Measurements from ENCODE around the gene LCE3B.
"Not testable (repeated sequence)": the region's sequence is repeated elsewhere in the genome, so short reads cannot be mapped to it uniquely, and the experiment has no call there.

Gene LCE3B, protein sequence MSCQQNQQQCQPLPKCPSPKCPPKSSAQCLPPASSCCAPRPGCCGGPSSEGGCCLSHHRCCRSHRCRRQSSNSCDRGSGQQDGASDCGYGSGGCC

DNA sequence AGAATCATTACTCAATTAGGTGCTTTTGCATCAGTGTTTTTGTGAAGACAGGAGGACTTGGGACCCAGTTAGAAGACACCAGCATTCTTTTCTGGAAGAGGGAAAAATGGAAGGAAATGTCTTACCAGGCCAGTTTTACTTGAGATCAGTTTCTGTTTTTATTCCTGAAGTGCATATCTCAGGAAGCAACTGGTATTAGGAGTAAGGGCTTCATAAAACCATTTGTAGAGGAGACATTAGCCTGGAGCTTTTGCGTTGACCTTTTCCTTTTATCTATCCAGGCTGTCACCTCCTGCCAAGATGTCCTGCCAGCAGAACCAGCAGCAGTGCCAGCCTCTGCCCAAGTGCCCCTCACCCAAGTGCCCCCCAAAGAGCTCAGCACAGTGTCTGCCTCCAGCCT lies at the start of gene LCE3B:
LCE3B (plus strand) TSS at position 301 of the 400 bp plus-strand sequence; CDS start at position 301, 0 bp downstream.
- Mint-ChIP-seq H3K27ac (no peak within 1 kb of the TSS), H3K4me3 (no peak within 1 kb of the TSS), H3K36me3 (ENCODE audit: low read depth) (no peaks in the 10 kb centered on the region), H3K27me3 (no peaks in the 10 kb centered on the region), H3K9me3 (peaks cover 14% of the 10 kb centered on the region), H3K4me1 (ENCODE audit: low read depth) (no peaks in the 10 kb centered on the region)
- intact Hi-C loops (cut with micrococcal nuclease) = no loop called here

DNA sequence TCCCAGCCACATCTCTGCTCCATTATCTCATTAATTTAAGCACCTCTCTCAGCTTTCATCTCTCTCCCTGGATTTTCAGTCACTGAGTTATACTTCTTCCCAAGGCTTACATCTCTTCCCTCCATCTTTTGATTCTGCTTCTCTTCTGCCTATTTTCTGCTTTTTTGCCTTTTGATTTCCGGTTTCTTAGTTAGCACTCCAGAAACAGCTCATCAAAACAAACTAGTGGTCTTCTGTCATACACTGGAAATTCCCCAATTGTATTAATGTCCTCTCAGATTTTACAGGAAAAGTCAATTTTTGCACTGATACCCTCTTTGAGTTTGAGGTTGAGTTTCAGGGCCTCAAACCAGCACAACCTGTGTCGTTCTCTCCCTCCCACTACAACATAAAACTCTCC lies 48.5 kb upstream of the LCE3B start:
- intact Hi-C loops (cut with micrococcal nuclease) = no loop called here
- H3K27me3 Mint-ChIP-seq = peaks cover 4% of the 10 kb centered on the region
- H3K4me1 Mint-ChIP-seq (ENCODE audit: low read depth) = no peaks in the 10 kb centered on the region
- no peak overlapping the region for H3K27ac Mint-ChIP-seq
- peaks cover 13% of the 10 kb centered on the region for H3K9me3 Mint-ChIP-seq
- no peaks in the 10 kb centered on the region for H3K36me3 Mint-ChIP-seq (ENCODE audit: low read depth)
- H3K4me3 Mint-ChIP-seq = no peak overlapping the region

DNA sequence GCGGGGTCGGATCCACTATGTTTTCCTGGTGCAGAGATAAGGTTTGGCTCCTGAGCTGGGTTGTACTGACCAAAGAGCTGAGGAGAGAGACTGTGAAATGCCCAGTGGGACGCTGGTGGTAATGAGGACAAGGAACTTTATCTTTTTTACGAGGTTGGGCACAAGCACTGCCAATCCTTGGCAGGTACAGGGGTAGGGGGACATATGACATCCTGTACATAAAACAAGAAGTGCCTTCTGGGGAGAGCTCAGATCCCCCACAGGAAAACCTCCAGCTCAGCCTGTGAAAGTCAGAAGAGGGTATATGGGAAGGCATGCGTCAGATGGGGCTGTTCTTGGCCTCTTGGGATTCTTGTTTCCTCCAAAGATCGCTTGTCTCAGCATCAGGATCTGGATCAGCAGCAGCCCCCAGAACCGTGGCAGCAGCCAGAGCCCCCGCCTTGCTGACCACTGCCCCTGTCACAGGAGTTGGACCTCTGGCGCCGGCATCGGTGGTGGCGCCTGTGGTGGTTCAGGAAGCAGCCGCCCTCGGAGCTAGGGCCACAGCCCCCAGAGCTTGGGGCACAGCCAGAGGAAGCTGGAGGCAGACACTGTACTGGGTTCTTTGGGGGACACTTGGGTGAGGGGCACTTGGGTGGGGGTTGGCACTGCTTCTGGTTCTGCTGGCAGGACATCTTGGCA lies 47.9 kb upstream of the LCE3B start:
- Mint-ChIP-seq H3K9me3 (peaks cover 13% of the 10 kb centered on the region), H3K36me3 (ENCODE audit: low read depth) (no peaks in the 10 kb centered on the region), H3K4me3 (no peak overlapping the region), H3K27ac (no peak overlapping the region), H3K27me3 (peaks cover 4% of the 10 kb centered on the region), H3K4me1 (ENCODE audit: low read depth) (no peaks in the 10 kb centered on the region)
- intact Hi-C loops (cut with micrococcal nuclease) = no loop called here

DNA sequence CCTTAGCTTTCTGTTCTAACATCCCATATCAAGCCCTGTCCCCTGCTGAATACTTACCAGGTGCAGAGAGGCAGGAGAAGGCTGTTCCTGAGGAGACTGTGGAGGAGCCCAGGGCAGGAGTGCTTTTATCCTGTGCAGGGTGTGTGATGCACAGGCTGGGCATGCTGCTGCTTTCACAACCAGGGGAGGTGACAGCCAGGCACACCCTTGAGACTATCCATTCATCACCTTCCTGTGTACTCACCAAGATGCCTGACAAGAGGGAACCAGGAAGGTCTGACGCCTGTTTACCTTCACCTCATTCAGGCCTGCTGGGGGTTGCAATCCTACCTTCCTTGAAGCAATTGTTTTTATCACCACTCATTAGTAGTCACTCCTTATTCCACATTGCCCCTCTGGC lies 46.9 kb upstream of the LCE3B start, which contains the start of gene LCE3E:
LCE3E (minus strand) TSS at position 100 of the 400 bp plus-strand sequence. CDS start 572 bp downstream, outside the sequence.
- Mint-ChIP-seq H3K4me1 (ENCODE audit: low read depth) (no peaks in the 10 kb centered on the region), H3K4me3 (no peak within 1 kb of the TSS), H3K36me3 (ENCODE audit: low read depth) (no peaks in the 10 kb centered on the region), H3K27me3 (peaks cover 4% of the 10 kb centered on the region), H3K9me3 (peaks cover 13% of the 10 kb centered on the region), H3K27ac (no peak within 1 kb of the TSS)
- intact Hi-C loops (cut with micrococcal nuclease) = no loop called here

DNA sequence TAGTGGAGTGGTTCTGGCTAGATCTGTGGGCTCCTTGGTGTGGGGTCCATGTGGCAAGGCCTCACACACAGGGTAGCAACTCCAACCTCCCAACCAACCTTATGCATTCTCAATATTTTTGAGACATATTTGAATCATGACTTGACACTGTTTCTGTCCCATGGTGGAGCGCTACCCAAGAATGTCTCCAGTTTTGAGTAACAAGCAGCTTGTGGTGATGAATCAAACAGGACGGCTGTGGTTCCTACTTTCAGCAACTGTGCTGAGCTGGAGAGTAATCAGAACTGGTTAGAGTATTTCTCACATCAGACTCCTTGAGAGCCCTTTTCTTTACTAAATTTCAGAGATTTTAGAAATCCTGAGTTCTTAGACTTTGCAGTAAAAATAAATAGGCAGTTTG lies 36.4 kb upstream of the LCE3B start:
- Mint-ChIP-seq H3K36me3 (ENCODE audit: low read depth) (no peaks in the 10 kb centered on the region), H3K27ac (no peak overlapping the region), H3K4me3 (no peak overlapping the region), H3K9me3 (no peaks in the 10 kb centered on the region), H3K4me1 (ENCODE audit: low read depth) (no peaks in the 10 kb centered on the region), H3K27me3 (peaks cover 16% of the 10 kb centered on the region)
- intact Hi-C loops (cut with micrococcal nuclease) = no loop called here

DNA sequence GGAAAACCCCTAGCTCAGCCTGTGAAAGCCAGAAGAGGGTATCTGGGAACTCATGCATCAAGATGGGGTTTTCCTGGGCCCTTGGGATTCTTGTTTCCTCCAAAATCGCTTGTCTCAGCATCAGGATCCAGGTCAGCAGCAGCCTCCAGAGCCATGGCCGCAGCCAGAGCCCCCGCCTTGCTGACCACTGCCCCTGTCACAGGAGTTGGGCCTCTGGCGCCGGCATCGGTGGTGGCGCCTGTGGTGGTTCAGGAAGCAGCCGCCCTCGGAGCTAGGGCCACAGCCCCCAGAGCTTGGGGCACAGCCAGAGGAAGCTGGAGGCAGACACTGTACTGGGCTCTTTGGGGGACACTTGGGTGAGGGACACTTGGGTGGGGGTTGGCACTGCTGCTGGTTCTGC lies 34.1 kb upstream of the LCE3B start:
- H3K27me3 Mint-ChIP-seq; intact Hi-C loops (cut with micrococcal nuclease); H3K36me3 Mint-ChIP-seq (ENCODE audit: low read depth); H3K4me1 Mint-ChIP-seq (ENCODE audit: low read depth); H3K4me3 Mint-ChIP-seq; H3K9me3 Mint-ChIP-seq; H3K27ac Mint-ChIP-seq: not testable (repeated sequence)

DNA sequence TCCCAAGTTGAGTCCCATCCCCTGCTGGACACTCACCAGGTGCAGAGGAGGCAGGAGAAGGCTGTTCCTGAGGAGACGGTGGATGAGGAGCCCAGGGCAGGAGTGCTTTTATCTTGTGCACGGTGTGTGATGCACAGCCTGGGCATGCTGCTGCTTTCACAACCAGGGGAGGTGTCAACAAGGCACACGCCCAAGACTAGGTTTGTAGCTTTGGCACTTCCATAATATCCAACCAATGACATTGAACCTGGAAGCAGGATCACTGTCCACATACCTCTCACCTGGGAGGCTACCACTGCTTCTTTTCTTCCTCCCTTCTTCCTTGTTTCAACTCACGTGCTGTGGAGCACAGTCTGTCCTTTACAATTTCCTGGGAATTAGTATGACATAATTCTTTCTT lies 33.2 kb upstream of the LCE3B start, which contains the start of gene LCE3D:
LCE3D (minus strand) TSS at position 84 of the 400 bp plus-strand sequence. CDS start 580 bp downstream, outside the sequence.
- Mint-ChIP-seq H3K9me3 (no peaks in the 10 kb centered on the region), H3K4me1 (ENCODE audit: low read depth) (no peaks in the 10 kb centered on the region), H3K27me3 (peaks cover 6% of the 10 kb centered on the region), H3K4me3 (no peak within 1 kb of the TSS), H3K36me3 (ENCODE audit: low read depth) (no peaks in the 10 kb centered on the region), H3K27ac (no peak within 1 kb of the TSS)
- intact Hi-C loops (cut with micrococcal nuclease) = no loop called here

DNA sequence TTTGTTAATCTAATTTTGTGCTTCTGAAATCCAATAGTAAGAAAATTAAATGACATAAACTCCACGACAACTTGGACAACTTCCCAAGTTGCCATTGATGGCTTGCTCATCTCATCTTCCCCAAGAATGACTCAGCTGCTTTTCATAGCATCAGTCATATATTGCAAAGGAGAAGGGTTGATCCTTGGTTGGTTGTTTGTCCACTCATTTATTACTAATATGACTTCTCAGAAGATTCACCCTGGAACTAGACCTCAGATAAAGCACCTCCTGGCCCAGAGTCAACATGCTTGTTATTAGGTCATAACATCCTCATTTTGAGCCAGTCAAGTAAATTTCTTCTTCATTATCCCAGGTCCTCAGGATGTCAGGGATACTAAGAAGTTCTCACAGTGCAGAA lies 31.0 kb upstream of the LCE3B start:
- Mint-ChIP-seq H3K4me1 (ENCODE audit: low read depth) (no peaks in the 10 kb centered on the region), H3K27me3 (peaks cover 6% of the 10 kb centered on the region), H3K36me3 (ENCODE audit: low read depth) (no peaks in the 10 kb centered on the region), H3K27ac (no peak overlapping the region), H3K4me3 (no peak overlapping the region), H3K9me3 (no peaks in the 10 kb centered on the region)
- intact Hi-C loops (cut with micrococcal nuclease) = no loop called here

DNA sequence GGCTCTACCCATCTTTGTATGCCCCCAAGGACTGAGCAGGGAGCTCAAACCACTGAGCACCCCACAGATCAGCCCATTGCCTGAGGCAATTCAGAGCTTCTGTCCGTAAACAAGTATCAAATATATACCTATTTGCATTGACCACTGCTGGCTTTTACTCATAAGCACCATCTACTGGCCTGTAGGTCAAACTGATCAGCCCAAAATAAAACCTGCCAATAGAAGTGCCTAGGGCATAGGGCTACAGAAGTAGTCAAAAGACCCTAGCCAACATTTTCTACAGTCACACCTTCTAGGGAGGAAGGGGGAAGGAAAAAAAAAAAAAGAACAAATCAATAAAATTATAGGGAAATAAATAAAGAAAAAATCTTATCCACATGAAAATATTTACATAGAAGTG lies 28.0 kb upstream of the LCE3B start:
- H3K27ac Mint-ChIP-seq = no peak overlapping the region
- H3K4me3 Mint-ChIP-seq = no peak overlapping the region
- H3K9me3 Mint-ChIP-seq = no peaks in the 10 kb centered on the region
- no peaks in the 10 kb centered on the region for H3K36me3 Mint-ChIP-seq (ENCODE audit: low read depth)
- no peaks in the 10 kb centered on the region for H3K27me3 Mint-ChIP-seq
- intact Hi-C loops (cut with micrococcal nuclease) = no loop called here
- H3K4me1 Mint-ChIP-seq (ENCODE audit: low read depth) = no peaks in the 10 kb centered on the region

DNA sequence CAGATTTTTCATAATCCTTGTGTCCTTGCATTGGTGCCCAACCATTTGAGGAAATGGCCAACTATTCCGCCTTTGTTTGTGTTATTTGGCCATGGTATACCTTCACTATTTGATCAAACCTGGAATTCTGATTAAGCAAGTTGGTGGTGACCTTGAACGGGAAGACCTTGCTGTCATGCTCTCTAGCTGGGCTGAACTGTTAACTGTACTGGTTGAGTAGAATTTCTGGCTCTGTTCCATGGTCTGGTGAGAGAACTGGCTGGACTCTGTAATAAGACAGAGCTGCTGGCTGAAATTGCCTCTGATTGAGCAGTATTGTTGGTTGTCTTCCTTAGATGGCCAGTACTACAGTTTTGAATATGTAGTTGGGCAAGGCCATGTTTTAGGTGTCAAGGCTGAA lies 16.6 kb upstream of the LCE3B start:
- Mint-ChIP-seq H3K9me3 (no peaks in the 10 kb centered on the region), H3K4me3 (no peak overlapping the region), H3K4me1 (ENCODE audit: low read depth) (no peaks in the 10 kb centered on the region), H3K27ac (no peak overlapping the region), H3K27me3 (no peaks in the 10 kb centered on the region), H3K36me3 (ENCODE audit: low read depth) (no peaks in the 10 kb centered on the region)
- intact Hi-C loops (cut with micrococcal nuclease) = no loop called here

DNA sequence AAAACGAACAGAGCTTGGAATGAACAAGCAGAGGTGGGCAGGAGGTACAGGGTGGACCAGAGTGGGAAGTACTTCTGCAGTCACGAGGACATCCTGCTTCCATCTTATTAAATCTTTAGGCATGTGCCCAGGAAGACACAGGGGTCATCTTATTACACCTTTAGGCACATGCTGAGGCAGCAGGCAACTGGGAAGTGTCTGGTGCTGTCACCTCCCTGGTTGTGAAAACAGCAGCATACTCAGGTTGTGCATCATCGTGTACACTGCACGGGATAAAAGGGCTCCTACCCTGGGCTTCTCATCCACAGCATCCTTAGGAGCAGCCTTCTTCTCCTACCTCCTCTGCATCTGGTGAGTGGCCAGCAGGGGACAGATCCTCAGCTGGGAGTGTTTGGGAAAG lies 13.7 kb upstream of the LCE3B start, which contains the start of gene LCE3C:
LCE3C (plus strand) TSS at position 301 of the 400 bp plus-strand sequence. CDS start 498 bp downstream, outside the sequence.
- intact Hi-C loops (cut with micrococcal nuclease) = no loop called here
- H3K27me3 Mint-ChIP-seq = no peaks in the 10 kb centered on the region
- no peaks in the 10 kb centered on the region for H3K9me3 Mint-ChIP-seq
- H3K36me3 Mint-ChIP-seq (ENCODE audit: low read depth) = no peaks in the 10 kb centered on the region
- H3K4me1 Mint-ChIP-seq (ENCODE audit: low read depth) = no peaks in the 10 kb centered on the region
- H3K4me3 Mint-ChIP-seq = no peak within 1 kb of the TSS
- H3K27ac Mint-ChIP-seq = no peak within 1 kb of the TSS

DNA sequence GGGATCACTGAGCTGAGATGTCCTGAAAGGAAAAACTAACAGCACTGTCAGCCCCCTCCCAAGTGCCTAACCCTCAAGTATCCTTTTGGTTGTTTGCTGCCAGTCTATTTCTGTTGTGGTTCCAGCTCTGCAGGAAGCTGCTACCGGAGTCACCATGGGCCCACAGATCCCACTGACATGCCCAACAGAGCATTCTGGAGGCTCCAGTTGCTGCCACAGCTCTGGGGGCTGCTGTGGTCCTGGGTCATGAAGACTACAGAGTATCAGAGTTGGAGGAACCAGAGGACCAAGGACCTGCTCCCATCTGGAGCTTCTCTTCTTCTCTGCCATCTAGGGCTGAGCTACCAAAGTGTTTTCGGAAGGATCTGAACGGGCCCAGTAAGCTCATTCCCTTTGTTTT lies 8.4 kb downstream of the LCE3B start:
- H3K4me1 Mint-ChIP-seq (ENCODE audit: low read depth) = peaks cover 7% of the 10 kb centered on the region
- H3K27ac Mint-ChIP-seq = no peak overlapping the region
- intact Hi-C loops (cut with micrococcal nuclease) = no loop called here
- H3K36me3 Mint-ChIP-seq (ENCODE audit: low read depth) = no peaks in the 10 kb centered on the region
- peaks cover 39% of the 10 kb centered on the region for H3K9me3 Mint-ChIP-seq
- H3K27me3 Mint-ChIP-seq = peaks cover 17% of the 10 kb centered on the region
- no peak overlapping the region for H3K4me3 Mint-ChIP-seq

DNA sequence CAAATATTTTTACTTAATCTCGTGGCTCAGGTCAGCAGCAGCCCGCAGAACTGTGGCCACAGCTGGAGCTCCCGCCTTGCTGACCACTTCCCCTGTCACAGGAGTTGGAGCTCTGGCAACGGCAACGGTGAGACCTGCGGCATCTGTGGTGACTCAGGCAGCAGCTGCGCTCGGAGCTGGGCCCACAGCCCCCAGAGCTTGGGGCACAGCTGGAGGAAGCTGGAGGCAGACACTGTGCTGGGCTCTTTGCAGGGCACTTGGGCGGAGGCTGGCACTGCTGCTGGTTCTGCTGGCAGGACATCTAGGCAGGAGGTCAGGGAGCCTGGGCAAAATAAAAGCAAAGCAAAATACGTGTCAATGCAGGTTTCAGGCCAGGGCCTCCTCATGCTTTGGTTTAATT lies 9.2 kb downstream of the LCE3B start, which contains the start of gene LCE3A:
LCE3A (minus strand) TSS at position 301 of the 400 bp plus-strand sequence; CDS start at position 301, 0 bp downstream.
- Mint-ChIP-seq H3K27ac (no peak within 1 kb of the TSS), H3K9me3 (peaks cover 32% of the 10 kb centered on the region), H3K27me3 (peaks cover 17% of the 10 kb centered on the region), H3K4me1 (ENCODE audit: low read depth) (peaks cover 7% of the 10 kb centered on the region), H3K36me3 (ENCODE audit: low read depth) (no peaks in the 10 kb centered on the region), H3K4me3 (no peak within 1 kb of the TSS)
- intact Hi-C loops (cut with micrococcal nuclease) = no loop called here

DNA sequence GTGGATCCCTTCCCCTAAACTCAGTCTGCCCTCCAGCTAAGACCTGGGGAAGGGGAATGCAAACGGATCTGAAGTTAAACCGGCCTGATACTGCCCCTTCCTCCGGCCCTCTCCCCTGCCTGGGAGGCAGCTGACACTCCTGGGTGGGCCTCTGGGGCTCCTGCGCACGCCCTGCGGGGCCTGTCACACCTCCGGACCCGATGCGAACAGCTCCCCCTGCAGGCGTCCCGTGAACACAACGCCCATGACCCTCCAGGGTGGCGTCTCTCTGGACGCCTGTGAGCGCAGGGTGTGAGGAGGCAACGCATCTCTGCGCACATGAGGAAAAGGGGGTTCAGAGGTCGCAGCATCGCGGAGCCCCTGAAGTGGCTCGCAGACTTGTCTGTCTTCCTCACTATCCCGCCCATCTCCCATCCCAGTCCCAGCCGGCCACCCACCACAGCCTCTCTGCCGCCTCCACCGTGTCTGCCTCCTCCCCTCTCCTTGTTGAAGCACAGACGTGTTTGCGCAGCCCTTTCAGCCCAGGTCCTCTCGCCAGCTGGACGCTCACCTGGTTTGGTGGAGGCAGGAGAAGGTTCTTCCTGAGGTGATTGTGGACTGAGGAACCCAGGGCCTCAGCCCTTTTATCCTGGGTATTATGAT lies 9.7 kb downstream of the LCE3B start:
- Mint-ChIP-seq H3K4me1 (ENCODE audit: low read depth) (peaks cover 7% of the 10 kb centered on the region), H3K36me3 (ENCODE audit: low read depth) (no peaks in the 10 kb centered on the region), H3K9me3 (peaks cover 27% of the 10 kb centered on the region), H3K4me3 (no peak overlapping the region), H3K27ac (no peak overlapping the region), H3K27me3 (peaks cover 17% of the 10 kb centered on the region)
- intact Hi-C loops (cut with micrococcal nuclease) = no loop called here

Data from dendritic cell treated with granulocyte-macrophage colony-stimulating factor and Interleukin-4, amounts not matched to agents 40 ng/mL and 50 ng/mL, for 4 days (primary cell).